Keratinocyte (primary cell): ENCODE results near the gene BEND5.

Experiments
- EZH2 ChIP-seq: IDR thresholded peaks from one replicate; pipeline ENCODE4 v1.6.1; 2012; ENCODE audit warnings: inconsistent platforms, mild to moderate bottlenecking, low read length, moderate library complexity
- TF ChIP-seq, protein P1 (sequence below), 3 experiments: IDR thresholded peaks in 1 of 3; conservative IDR thresholded peaks in 1 of 3; optimal IDR thresholded peaks in 1 of 3; 2 replicates in 2 of 3; 3 replicates in 1 of 3; pipeline versions ENCODE3 to v1.5.1; 2011; ENCODE audit warnings: low read length in 3 of 3, mild to moderate bottlenecking in 3 of 3, moderate library complexity in 2 of 3, control low read depth in 1 of 3, inconsistent platforms in 1 of 3; ENCODE audit not compliant: insufficient read depth in 2 of 3; ENCODE audit errors: extremely low read depth in 1 of 3

- TF ChIP-seq, protein P1, sequence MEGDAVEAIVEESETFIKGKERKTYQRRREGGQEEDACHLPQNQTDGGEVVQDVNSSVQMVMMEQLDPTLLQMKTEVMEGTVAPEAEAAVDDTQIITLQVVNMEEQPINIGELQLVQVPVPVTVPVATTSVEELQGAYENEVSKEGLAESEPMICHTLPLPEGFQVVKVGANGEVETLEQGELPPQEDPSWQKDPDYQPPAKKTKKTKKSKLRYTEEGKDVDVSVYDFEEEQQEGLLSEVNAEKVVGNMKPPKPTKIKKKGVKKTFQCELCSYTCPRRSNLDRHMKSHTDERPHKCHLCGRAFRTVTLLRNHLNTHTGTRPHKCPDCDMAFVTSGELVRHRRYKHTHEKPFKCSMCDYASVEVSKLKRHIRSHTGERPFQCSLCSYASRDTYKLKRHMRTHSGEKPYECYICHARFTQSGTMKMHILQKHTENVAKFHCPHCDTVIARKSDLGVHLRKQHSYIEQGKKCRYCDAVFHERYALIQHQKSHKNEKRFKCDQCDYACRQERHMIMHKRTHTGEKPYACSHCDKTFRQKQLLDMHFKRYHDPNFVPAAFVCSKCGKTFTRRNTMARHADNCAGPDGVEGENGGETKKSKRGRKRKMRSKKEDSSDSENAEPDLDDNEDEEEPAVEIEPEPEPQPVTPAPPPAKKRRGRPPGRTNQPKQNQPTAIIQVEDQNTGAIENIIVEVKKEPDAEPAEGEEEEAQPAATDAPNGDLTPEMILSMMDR (optimal IDR thresholded peaks at IDR 0.05 in 1 of 3, IDR thresholded peaks at IDR 0.05 in 1 of 3, conservative IDR thresholded peaks at IDR 0.05 in 1 of 3; ENCODE audit: extremely low read depth in 1 of 3, insufficient read depth in 2 of 3, low read length in 3 of 3) = peak; percentile 86 to 95 (median 92)
- TF ChIP-seq EZH2 = no peak
Measured at GRCh38 chr1:48817505-48818114, 40.9 kb upstream of the BEND5 start.
